CD14-positive monocyte (primary cell): ENCODE results near the gene ZBTB7C. TPM values are rescaled to one million over a fixed set of nuclear protein-coding genes. Genes with fewer than 3 reads are reported as not detected.

ENCODE experiments used
- DNase-seq, 3 donors: peaks; one replicate each; pipeline ENCODE4 v3.0.0-alpha.2; 2011 to 2022
- H2AFZ ChIP-seq: 2 replicates; pipeline ENCODE4 v1.6.0; 2012; ENCODE audit warnings: mild to moderate bottlenecking, low read depth, low read length, inconsistent platforms; ENCODE audit not compliant: insufficient read depth, poor library complexity, severe bottlenecking
- H3K27ac ChIP-seq, 2 donors: 1 replicate in 1 of 2; 2 replicates in 1 of 2; pipeline ENCODE4 v1.5.1; 2012 to 2013; ENCODE audit warnings: low read length in 2 of 2, control low read depth in 1 of 2, inconsistent platforms in 1 of 2, low read depth in 1 of 2, mild to moderate bottlenecking in 1 of 2
- H3K27me3 ChIP-seq, 2 donors: one replicate each; pipeline versions ENCODE4 v1.6.0 to v1.6.1; 2011 to 2013; ENCODE audit warnings: low read length in 2 of 2; ENCODE audit not compliant: control insufficient read depth in 2 of 2, insufficient read depth in 2 of 2
- H3K36me3 ChIP-seq, 2 donors: replicated peaks in 1 of 2; 1 replicate in 1 of 2; 2 replicates in 1 of 2; pipeline versions ENCODE4 v1.5.1 to v1.6.1; 2012 to 2013; ENCODE audit warnings: low read length in 2 of 2, control low read depth in 1 of 2, inconsistent platforms in 1 of 2, mild to moderate bottlenecking in 1 of 2; ENCODE audit not compliant: insufficient read depth in 2 of 2, control insufficient read depth in 1 of 2
- H3K4me1 ChIP-seq, 2 donors: 1 replicate in 1 of 2; 2 replicates in 1 of 2; pipeline versions ENCODE4 v1.5.1 to v1.6.1; 2012 to 2013; ENCODE audit warnings: low read length in 2 of 2, control low read depth in 1 of 2, inconsistent platforms in 1 of 2, mild to moderate bottlenecking in 1 of 2, moderate library complexity in 1 of 2; ENCODE audit not compliant: insufficient read depth in 2 of 2, control insufficient read depth in 1 of 2
- H3K4me2 ChIP-seq: replicated peaks from 2 replicates; pipeline ENCODE3; 2012; ENCODE audit warnings: low read length, moderate library complexity, mild to moderate bottlenecking; ENCODE audit not compliant: poor library complexity, severe bottlenecking; ENCODE audit errors: extremely low read depth
- H3K4me3 ChIP-seq, 3 experiments: fragments of 200-600 bp in 1 of 3; sonication (generic) in 1 of 3; replicated peaks in 1 of 3; 1 replicate in 2 of 3; 2 replicates in 1 of 3; pipeline ENCODE4 v1.5.1; 2011 to 2013; ENCODE audit warnings: low read length in 3 of 3, mild to moderate bottlenecking in 3 of 3, control low read depth in 2 of 3, low read depth in 2 of 3, inconsistent platforms in 1 of 3, moderate library complexity in 1 of 3
- H3K79me2 ChIP-seq: 2 replicates; pipeline ENCODE4 v1.6.0; 2012; ENCODE audit warnings: mild to moderate bottlenecking, control low read depth, inconsistent platforms, low read length, moderate library complexity; ENCODE audit not compliant: insufficient read depth
- H3K9ac ChIP-seq: 2 replicates; pipeline ENCODE4 v1.6.0; 2017; ENCODE audit warnings: low read length, mild to moderate bottlenecking; ENCODE audit not compliant: insufficient read depth, poor library complexity, severe bottlenecking
- H3K9me3 ChIP-seq, 2 donors: replicated peaks in 1 of 2; 1 replicate in 1 of 2; 2 replicates in 1 of 2; pipeline versions ENCODE4 v1.5.1 to v1.6.1; 2012 to 2013; ENCODE audit warnings: low read length in 2 of 2, control low read depth in 1 of 2; ENCODE audit not compliant: control insufficient read depth in 1 of 2, insufficient read depth in 1 of 2
- H4K20me1 ChIP-seq: 2 replicates; pipeline ENCODE4 v1.6.0; 2012; ENCODE audit warnings: mild to moderate bottlenecking, low read length, control low read depth, moderate library complexity; ENCODE audit not compliant: insufficient read depth
- H3K27ac Mint-ChIP-seq, 7 donors: one replicate each; pipeline ENCODE4 v1.8.0; 2020; ENCODE audit warnings: mild to moderate bottlenecking in 7 of 7, mixed read lengths in 7 of 7, moderate library complexity in 6 of 7, inconsistent platforms in 2 of 7
- H3K27me3 Mint-ChIP-seq, 3 donors: one replicate each; pipeline ENCODE4 v1.8.0; 2021 to 2022; ENCODE audit warnings: low read depth in 3 of 3, mild to moderate bottlenecking in 3 of 3, mixed read lengths in 3 of 3, moderate library complexity in 3 of 3, inconsistent platforms in 1 of 3
- H3K36me3 Mint-ChIP-seq, 2 donors: one replicate each; pipeline ENCODE4 v1.8.0; 2020; ENCODE audit warnings: mixed read lengths in 2 of 2, inconsistent platforms in 1 of 2, mild to moderate bottlenecking in 1 of 2
- H3K4me1 Mint-ChIP-seq: one replicate; pipeline ENCODE4 v1.8.0; 2020; ENCODE audit warnings: mild to moderate bottlenecking, mixed read lengths
- H3K4me3 Mint-ChIP-seq, 2 donors: one replicate each; pipeline ENCODE4 v1.8.0; 2020; ENCODE audit warnings: mild to moderate bottlenecking in 2 of 2, mixed read lengths in 2 of 2, moderate library complexity in 1 of 2
- H3K9me3 Mint-ChIP-seq, 7 donors: one replicate each; pipeline ENCODE4 v1.8.0; 2020 to 2022; ENCODE audit warnings: mixed read lengths in 7 of 7, mild to moderate bottlenecking in 6 of 7, moderate library complexity in 6 of 7, inconsistent platforms in 2 of 7
- CTCF ChIP-seq: fragments of 200-600 bp; IDR thresholded peaks from one replicate; pipeline ENCODE4 v1.8.0; 2022; ENCODE audit warnings: antibody characterized with exemption, mild to moderate bottlenecking
- WGBS: methylation state at CpG from one replicate; pipeline ENCODE4 v1.1.5; 2013; ENCODE audit warnings: missing lambda C conversion rate; ENCODE audit not compliant: insufficient coverage; 5-methylcytosine and 5-hydroxymethylcytosine counted together
- intact Hi-C, 2 donors: fragments of 100-400 bp; cut with micrococcal nuclease; formaldehyde crosslinking; loops; one replicate each; pipeline versions ENCODE4 v1.15.0 to v1.15.1; 2023
- polyA plus RNA-seq, 3 donors: library from polyadenylated mRNA; depleted of rRNA in 1 of 3; unstranded in 2 of 3; stranded (reverse) in 1 of 3; fragments of 300-500 nt in 2 of 3; fragments of >200 nt in 1 of 3; fragmentation: Illumina TruSeq in 2 of 3; gene quantifications; 1 replicate in 2 of 3; 2 replicates in 1 of 3; pipeline ENCODE4 v1.2.3, GENCODE V29; 2012 to 2021

Gene ZBTB7C
- polyA plus RNA-seq, 3 donors: 0.03 to 0.09 TPM; not detected in 1

- Histone ChIP-seq H3K9me3 (no peaks in the 10 kb centered on the region), H4K20me1 (no peaks in the 10 kb centered on the region), H3K27ac (no peak overlapping the region), H3K4me2 (no peak overlapping the region), H3K79me2 (no peaks in the 10 kb centered on the region), H3K27me3 (no peaks in the 10 kb centered on the region), H3K9ac (no peak overlapping the region), H3K4me1 (peaks cover 54% of the 10 kb centered on the region in 2 donors), H3K36me3 (no peaks in the 10 kb centered on the region), H2AFZ (no peak overlapping the region), H3K4me3 (no peak overlapping the region)
- Mint-ChIP-seq H3K36me3 (peaks cover 2% of the 10 kb centered on the region in 2 donors), H3K27ac (peak overlapping the region in 2 of 7 donors; percentile 28 to 79), H3K9me3 (peaks cover 0 to 2% (median 0%) of the 10 kb centered on the region in 7 donors), H3K4me1 (peaks cover 55% of the 10 kb centered on the region), H3K4me3 (peak overlapping the region in 1 of 2 donors; percentile 56), H3K27me3 (peaks cover 1 to 15% (median 4%) of the 10 kb centered on the region in 3 donors)
- no peak for TF ChIP-seq CTCF
- intact Hi-C loops: no loop called here
- DNase-seq: peak in 1 of 3 donors; percentile 32
- no CpG with 5 or more reads among the region's 2 CpGs for WGBS
These were observed 426.1 kb downstream of the ZBTB7C start for GRCh38 chr18:47983055-47983454.

- no peak overlapping the region for H3K9ac ChIP-seq
- 100% methylated on average over 1 of the region's 4 CpGs for WGBS
- H3K27me3 ChIP-seq: no peaks in the 10 kb centered on the region
- H3K27ac ChIP-seq: no peak overlapping the region
- TF ChIP-seq CTCF: no peak
- H4K20me1 ChIP-seq: no peaks in the 10 kb centered on the region
- no peaks in the 10 kb centered on the region for H3K9me3 ChIP-seq
- H3K4me3 ChIP-seq: no peak overlapping the region
- Mint-ChIP-seq H3K4me1 (peaks cover 44% of the 10 kb centered on the region), H3K36me3 (peaks cover 2% of the 10 kb centered on the region in 2 donors), H3K9me3 (peaks cover 0 to 3% (median 0%) of the 10 kb centered on the region in 7 donors), H3K4me3 (no peak overlapping the region), H3K27me3 (peaks cover 1 to 15% (median 4%) of the 10 kb centered on the region in 3 donors), H3K27ac (peak overlapping the region in 1 of 7 donors; percentile 19)
- no peak overlapping the region for H2AFZ ChIP-seq
- H3K4me2 ChIP-seq: no peak overlapping the region
- H3K36me3 ChIP-seq: no peaks in the 10 kb centered on the region
- H3K4me1 ChIP-seq: peaks cover 41% of the 10 kb centered on the region in 2 donors
- no peaks in the 10 kb centered on the region for H3K79me2 ChIP-seq
- no peak for DNase-seq
- intact Hi-C loops: no loop called here
These were observed 427.4 kb downstream of the ZBTB7C start for GRCh38 chr18:47981830-47982229.
